Measurements from ENCODE around the gene KRT2. TPM values are rescaled to one million over a fixed set of nuclear protein-coding genes. Genes with fewer than 3 reads are reported as not detected.

KRT2 gene
- total RNA-seq, 1 donor from 2014 or later = not detected

- no peak for DNase-seq
Measured at GRCh38 chr12:52614381-52615207, 37.4 kb downstream of the KRT2 start.

DNA sequence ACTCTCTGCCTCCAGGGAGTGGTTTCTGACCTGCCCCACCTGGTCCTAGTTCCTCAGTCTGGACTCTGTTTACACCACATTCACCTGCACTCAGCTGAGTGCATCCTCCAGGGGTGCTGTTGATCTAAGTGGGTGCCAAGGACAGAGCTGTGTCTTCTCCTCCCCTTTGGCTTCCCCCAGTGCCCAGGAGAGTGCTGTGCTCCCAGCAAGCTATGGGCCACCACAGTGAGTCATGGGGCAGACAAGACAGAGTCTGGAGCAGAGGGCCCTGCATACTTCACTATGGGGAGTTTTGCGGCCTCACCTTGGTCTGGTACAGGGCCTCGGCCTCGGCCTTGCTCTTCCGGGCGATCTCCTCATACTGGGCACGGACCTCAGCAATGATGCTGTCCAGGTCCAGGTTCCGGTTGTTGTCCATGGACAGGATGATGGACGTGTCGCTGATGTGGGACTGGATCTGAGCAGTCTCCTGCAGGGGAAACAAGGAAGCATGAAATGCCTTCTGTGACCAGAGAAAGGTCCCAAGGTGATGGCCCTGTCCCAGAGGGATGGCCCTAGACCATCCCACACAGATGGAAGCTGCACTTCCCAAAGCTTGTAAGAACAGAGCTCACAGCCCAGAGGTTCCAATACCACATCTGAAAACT is 38.5 kb downstream of the KRT2 start:
- no peak for DNase-seq

DNA sequence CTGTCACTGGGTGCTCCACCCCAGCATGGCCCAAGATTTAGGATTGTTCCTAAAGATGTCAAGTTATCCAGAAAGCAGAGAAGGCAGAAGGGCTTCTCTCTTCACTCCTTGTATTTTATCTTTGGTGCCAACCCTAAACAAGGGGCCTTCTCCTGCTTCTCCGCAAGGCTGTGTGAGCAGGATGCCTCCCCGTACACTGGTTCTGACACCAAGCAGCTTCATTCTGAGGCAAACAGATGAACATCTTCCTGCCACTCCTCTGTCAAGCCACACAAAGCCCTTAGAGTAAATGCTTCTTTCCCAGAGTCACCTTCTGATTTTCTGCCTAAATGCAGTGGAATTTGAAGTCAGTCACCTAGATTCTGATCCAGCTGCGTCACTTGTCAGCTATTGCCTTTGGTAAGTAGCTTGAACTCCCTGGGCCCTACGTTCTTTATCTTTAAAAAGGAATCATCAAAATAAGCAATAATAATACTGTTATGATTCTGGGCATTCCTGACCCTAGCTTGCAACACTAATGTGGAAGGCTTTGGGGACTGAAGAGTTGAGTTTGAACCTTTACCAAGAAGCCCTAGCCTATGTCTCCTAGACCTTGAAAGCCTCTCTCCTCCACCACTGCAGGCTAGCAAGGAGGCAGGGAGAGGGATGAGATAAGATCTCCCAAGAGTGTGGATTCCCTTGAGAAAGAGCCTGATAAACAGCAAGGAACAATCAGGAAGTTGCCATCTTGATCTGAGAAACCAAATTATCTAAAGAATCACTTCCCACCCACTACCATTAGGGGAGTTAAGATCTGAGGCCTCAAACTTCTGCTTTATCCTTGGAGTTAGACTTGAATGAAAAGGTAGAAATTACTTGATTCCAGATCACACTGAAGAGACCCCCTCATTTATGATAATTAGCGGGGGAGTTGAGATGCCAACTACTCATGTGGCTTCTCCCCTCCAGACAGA is 39.3 kb downstream of the KRT2 start:
- no peak for DNase-seq

DNA sequence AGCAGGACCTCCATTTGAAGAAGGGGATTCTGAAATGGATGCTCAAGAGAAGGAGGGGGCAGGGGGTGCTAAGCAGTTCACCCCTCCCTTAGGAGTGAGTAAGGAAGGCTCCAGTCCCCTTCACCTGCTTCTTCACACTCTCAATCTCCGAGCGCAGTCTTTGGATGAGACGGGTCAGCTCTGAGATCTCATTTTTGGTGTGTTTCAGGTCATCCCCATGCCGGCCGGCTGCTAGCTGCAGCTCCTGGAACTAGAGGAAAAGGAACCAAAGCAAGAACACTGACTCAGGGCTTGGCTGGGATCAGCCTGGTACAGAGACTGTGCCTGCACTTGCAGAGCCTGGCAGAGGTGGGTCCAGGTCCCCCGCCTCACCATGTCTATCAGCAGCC is 40.9 kb downstream of the KRT2 start:
- DNase-seq = no peak

DNA sequence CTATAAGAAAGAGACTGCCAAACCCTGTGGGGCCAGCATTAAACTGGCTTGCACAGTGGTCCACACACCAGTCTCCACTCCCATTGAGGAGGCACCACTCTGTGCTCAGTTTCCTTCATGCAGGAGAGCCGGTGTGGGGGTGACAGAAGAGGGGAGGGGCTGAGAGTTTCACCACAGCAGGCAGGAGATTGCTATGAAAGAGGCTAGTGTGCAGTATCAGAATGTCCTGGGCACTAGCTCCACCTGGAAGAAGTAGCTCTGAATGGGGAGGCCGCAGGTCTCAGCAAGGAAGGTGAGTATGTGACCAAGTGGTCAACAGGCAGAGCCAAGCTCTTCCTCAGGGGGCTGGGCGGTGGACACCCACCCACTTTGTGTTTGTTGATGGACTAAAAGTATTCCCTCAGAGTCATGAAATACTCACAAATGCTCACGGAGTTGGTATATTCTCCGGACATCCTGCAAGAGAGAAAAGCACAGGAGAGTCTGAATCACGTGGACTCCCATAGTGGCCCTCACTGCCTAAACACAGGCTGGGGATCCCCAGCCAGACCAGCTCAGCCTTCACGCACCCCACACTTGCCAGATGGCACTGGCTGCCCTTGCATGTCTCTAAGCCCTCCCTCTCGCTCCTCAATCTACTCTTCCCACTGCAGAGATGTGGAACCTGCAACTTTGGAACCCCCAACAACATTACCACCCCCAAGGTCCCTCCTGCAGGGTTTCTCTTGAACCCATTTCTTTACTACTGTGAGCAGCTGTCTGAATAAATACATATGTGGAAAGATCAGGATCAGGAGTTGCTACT is 43.0 kb downstream of the KRT2 start:
- DNase-seq = no peak

GRCh38 chr12:52608161-52608560 is 43.9 kb downstream of the KRT2 start:
- DNase-seq = no peak

GRCh38 chr12:52607314-52607713 is 44.7 kb downstream of the KRT2 start:
- DNase-seq = no peak

- DNase-seq = no peak
Measured at GRCh38 chr12:52606581-52607218, 45.3 kb downstream of the KRT2 start.

- no peak for DNase-seq
Measured at GRCh38 chr12:52606096-52606495, 45.9 kb downstream of the KRT2 start.

- no peak for DNase-seq
Measured at GRCh38 chr12:52605542-52605941, 46.5 kb downstream of the KRT2 start.

GRCh38 chr12:52604859-52605258 is 47.2 kb downstream of the KRT2 start:
- DNase-seq = no peak

DNA sequence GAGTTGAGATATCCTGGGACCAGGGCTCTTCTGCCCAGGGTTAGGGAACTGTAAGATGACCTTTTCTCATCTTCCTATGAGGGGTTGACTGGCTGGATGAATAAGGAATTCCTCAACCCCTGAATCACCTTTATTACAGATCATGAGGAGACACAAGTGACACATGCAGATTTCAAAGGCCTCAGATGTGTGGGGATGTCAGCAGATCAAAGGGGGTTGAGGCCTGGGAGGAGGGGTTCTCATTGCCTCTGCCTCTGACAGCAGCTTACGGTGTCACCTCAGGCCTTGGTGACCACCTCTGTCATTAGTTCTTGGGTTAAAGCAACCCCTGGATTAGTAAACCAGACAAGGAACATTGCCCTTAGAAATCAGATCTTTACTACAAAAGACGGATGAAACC is 48.7 kb downstream of the KRT2 start:
- DNase-seq = no peak

DNA sequence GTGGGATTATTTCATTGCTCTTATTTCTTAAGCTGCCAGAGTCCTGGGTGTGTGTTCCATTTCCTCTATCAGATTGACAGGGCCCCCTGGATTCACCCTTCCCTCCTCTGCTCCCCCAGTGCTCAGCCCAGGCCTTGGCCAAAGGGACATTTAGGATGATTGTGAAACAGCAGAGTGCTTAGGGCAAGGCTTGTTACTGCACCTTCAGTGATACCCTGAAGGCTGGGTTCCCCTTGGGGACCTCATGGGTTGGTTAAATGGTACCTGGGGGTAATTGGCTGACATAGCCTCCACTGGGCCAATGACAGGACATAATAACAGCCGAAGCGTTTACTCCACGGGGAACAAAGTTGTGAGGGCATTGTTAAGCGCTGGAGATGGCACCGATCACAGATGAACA is 49.5 kb downstream of the KRT2 start:
- no peak for DNase-seq

GRCh38 chr12:52601671-52602070 is 50.3 kb downstream of the KRT2 start:
- DNase-seq = no peak

- no peak for DNase-seq
Measured at GRCh38 chr12:52600941-52601481, 51.0 kb downstream of the KRT2 start, which contains the start of gene KRT72. Gene KRT72, minus strand, starts transcription at chr12:52601463. Its CDS starts 11 bp downstream, at chr12:52601452.

DNA sequence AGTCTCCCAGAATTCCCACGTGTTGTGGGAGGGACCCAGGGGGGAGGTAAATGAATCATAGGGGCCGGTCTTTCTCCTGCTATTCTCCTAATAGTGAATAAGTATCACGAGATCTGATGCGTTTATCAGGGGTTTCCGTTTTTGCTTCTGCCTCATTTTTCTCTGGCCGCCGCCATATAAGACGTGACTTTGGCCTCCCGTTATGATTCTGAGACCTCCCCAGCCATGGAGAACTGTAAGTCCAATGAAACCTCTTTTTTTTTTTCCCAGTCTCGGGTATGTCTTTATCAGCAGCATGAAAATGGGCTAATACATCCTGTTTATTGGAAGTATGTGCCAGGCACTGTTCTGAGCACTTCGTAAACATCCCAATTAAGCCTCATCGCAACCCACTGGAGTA is 51.5 kb downstream of the KRT2 start:
- DNase-seq = no peak

DNA sequence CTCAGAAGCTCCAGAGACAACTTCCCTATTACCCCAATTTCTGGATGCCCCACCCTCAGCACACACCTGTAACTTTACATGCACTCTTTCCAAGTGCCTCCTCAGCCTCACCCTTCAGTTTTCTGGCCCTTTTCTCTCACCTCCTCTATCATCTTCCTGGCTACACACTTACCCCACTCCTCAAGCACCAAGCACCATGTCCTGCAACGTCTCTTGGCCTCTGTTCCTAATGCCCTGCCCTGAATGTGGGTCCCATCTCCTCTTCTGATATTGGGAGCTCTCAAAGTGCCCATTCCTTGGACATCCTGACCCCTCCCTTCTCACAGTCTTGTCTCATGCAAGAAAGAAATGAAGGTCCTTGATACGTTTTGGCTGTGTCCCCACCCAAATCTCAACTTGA is 51.9 kb downstream of the KRT2 start:
- DNase-seq = no peak

DNA sequence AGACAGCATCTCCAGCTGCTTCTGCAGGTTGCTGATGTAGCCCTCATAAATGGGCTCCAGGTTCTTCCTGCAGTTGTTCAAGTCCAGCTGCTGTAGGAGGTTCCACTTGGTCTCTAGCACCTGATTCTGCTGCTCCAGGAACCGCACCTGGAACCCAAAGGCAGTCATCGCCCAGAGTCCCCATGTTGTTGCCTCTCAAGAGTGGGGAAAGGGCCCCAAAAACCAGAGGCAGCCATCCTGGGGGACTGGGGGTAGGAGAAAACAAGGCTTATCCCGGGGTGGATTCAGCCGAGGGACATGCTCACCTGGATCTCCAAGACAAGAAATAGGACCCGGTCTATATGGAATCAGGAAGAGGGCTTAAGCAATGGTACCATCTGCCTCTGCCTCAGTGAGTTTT is 53.0 kb downstream of the KRT2 start:
- no peak for DNase-seq
